ENCODE results near the gene PPARA.

DNA sequence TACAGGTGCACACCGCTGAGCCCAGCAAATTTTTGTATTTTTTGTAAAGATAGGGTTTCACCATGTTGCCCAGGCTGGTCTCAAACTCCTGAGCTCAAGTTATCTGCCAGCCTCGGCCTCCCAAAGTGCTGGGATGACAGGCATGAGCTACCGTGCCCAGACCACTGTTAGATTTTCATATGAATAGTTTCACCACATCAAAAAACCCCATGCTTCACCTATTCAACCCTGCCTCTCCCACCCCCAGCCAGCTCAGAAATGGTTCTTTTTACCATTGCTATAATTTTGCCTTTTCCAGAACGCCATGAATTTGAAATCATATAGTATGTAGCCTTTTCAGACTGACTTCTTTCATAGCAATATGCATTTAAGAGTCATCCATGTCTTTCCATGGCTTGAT lies 61.9 kb downstream of the PPARA start:
- TF ChIP-seq GATA2 (IDR thresholded peaks at IDR 0.05; ENCODE audit: low read depth, low read length) = no peak
- TF ChIP-seq GATA3 (IDR thresholded peaks at IDR 0.05; ENCODE audit: low read depth, low read length) = no peak

All from SH-SY5Y (cell line).